ENCODE results near the gene HID1. TPM values are rescaled to one million over a fixed set of nuclear protein-coding genes. Genes with fewer than 3 reads are reported as not detected.

HID1 gene
- total and polyA plus RNA-seq, 2 donors (not counting 1 experiment from before 2014, with no cell fraction given): 3.9 to 4.0 TPM

DNA sequence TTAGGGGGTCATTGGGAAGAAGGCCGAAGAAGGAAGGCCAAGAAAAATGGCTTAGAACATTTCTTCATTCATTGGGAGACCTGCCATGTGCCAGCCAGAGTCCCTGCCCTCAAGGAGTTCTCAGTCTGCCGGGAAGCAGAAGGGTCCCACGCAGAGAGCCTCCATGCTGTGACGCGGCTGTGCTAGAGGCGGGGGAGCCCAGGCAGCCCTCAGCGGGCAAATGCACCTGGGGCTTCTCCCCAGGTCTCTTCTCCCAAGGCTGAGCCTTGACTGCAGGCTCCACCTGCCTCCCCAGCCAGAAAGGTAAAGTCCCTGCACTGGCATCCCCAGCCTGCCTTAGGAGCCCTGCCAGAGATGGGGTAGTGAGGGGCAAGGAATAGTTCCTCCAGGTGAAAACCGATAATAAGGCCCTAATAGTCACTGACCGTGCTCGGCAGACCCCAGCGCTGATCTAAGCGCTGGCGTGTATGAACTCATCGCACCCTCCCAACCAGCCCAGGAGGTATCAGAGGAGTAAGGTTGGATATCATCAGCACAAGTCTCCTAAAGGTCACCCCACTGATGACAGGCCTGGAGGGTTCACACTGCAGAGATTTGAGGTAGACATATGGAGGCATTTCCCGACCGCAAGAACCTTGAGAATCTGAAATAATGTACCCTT, 8.9 kb upstream of the HID1 start:
- Mint-ChIP-seq H3K27ac (peak overlapping the region; percentile 76), H3K4me1 (peaks cover 11% of the 10 kb centered on the region), H3K4me3 (peak overlapping the region; percentile 94), H3K9me3 (ENCODE audit: insufficient read depth) (no peaks in the 10 kb centered on the region), H3K27me3 (peaks cover 23% of the 10 kb centered on the region)
- Histone ChIP-seq H3K27ac (ENCODE audit: low read length in 2 of 2) (no peak overlapping the region), H3K4me3 (ENCODE audit: control extremely low read depth in 1 of 5, extremely low read depth in 1 of 5, insufficient read depth in 1 of 5, low read depth in 2 of 5, low read length in 4 of 5) (peak overlapping the region; percentile 60 to 73 (median 63)), H3K79me2 (ENCODE audit: control insufficient read depth, insufficient read depth, low read length) (no peaks in the 10 kb centered on the region), H3K36me3 (replicated peaks in 1 of 2; ENCODE audit: control extremely low read depth in 1 of 2, control insufficient read depth in 1 of 2, extremely low read depth in 1 of 2, insufficient read depth in 2 of 2, low read length in 1 of 2) (no peaks in the 10 kb centered on the region), H3K4me1 (ENCODE audit: control insufficient read depth in 2 of 2, insufficient read depth in 2 of 2, low read length in 2 of 2) (peaks cover 11 to 16% of the 10 kb centered on the region in 2 donors), H3K27me3 (replicated peaks in 1 of 4; ENCODE audit: control extremely low read depth in 1 of 4, control insufficient read depth in 3 of 4, insufficient read depth in 4 of 4, low read length in 3 of 4) (peaks cover 0 to 48% (median 11%) of the 10 kb centered on the region in 4 experiments), H2AFZ (ENCODE audit: insufficient read depth, low read depth, low read length, poor library complexity, severe bottlenecking) (peak overlapping the region; percentile 76), H4K20me1 (ENCODE audit: control insufficient read depth, insufficient read depth, low read length, poor library complexity, severe bottlenecking) (no peaks in the 10 kb centered on the region), H3K9me3 (ENCODE audit: control extremely low read depth in 1 of 3, control insufficient read depth in 2 of 3, insufficient read depth in 1 of 3, low read length in 2 of 3) (peaks cover 0 to 4% (median 0%) of the 10 kb centered on the region in 3 donors), H3K4me2 (replicated peaks; ENCODE audit: low read depth, low read length, poor library complexity, severe bottlenecking) (peak overlapping the region; percentile 88), H3K9ac (ENCODE audit: low read length) (peak overlapping the region; percentile 69)
- no peak for ATAC-seq (ENCODE audit: low read depth)
- TF ChIP-seq, protein P1, sequence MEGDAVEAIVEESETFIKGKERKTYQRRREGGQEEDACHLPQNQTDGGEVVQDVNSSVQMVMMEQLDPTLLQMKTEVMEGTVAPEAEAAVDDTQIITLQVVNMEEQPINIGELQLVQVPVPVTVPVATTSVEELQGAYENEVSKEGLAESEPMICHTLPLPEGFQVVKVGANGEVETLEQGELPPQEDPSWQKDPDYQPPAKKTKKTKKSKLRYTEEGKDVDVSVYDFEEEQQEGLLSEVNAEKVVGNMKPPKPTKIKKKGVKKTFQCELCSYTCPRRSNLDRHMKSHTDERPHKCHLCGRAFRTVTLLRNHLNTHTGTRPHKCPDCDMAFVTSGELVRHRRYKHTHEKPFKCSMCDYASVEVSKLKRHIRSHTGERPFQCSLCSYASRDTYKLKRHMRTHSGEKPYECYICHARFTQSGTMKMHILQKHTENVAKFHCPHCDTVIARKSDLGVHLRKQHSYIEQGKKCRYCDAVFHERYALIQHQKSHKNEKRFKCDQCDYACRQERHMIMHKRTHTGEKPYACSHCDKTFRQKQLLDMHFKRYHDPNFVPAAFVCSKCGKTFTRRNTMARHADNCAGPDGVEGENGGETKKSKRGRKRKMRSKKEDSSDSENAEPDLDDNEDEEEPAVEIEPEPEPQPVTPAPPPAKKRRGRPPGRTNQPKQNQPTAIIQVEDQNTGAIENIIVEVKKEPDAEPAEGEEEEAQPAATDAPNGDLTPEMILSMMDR (IDR thresholded peaks at IDR 0.05): no peak
- no peak for TF ChIP-seq EZH2 (IDR thresholded peaks at IDR 0.05; ENCODE audit: borderline replicate concordance, insufficient read depth, low read depth, low read length, poor library complexity, severe bottlenecking)
- ChIA-PET CTCF (interaction anchor here (3.5 kb wide), 1 partner anchor 20 kb away, joined by 24 read pairs; no protein-coding TSS in a partner anchor), POLR2A (no interaction called here)
- DNase-seq: no peak
- intact Hi-C loops (cut with micrococcal nuclease): no loop called here
- WGBS (ENCODE audit: insufficient coverage): 59% methylated on average over 10 of the region's 16 CpGs

Data from B cell (primary cell).